HCT116 (cell line): Measurements from ENCODE around the gene NHERF1.

ENCODE experiments used
- ATF3 ChIP-seq: IDR thresholded peaks from 2 replicates; pipeline ENCODE4 v1.6.1; 2012
- CEBPB ChIP-seq: IDR thresholded peaks from 2 replicates; pipeline ENCODE4 v1.6.1; 2012; ENCODE audit warnings: low read depth
- CTCF ChIP-seq, 3 experiments: fragments of 200-600 bp in 1 of 3; sonication (generic) in 1 of 3; IDR thresholded peaks in 2 of 3; conservative IDR thresholded peaks in 1 of 3; 2 replicates each; pipeline ENCODE4 v1.5.1; 2012 to 2017; ENCODE audit warnings: low read depth in 2 of 3, low read length in 2 of 3, antibody characterized with exemption in 1 of 3, borderline replicate concordance in 1 of 3, control low read depth in 1 of 3, mild to moderate bottlenecking in 1 of 3, mixed read lengths in 1 of 3, mixed run types in 1 of 3, moderate library complexity in 1 of 3; ENCODE audit not compliant: insufficient read depth in 1 of 3
- EZH2 ChIP-seq: fragments of 200-600 bp; sonication (generic); IDR thresholded peaks from 2 replicates; pipeline ENCODE4 v1.6.1; 2017; ENCODE audit warnings: antibody characterized with exemption, mixed run types
- POLR2A ChIP-seq: IDR thresholded peaks from 2 replicates; pipeline ENCODE4 v1.7.0; 2011; ENCODE audit warnings: borderline replicate concordance; ENCODE audit not compliant: insufficient read depth, insufficient read length; ENCODE audit errors: extremely low read depth
- REST ChIP-seq: IDR thresholded peaks from 2 replicates; pipeline ENCODE4 v1.6.1; 2012; ENCODE audit warnings: low read depth
- SIN3A ChIP-seq: IDR thresholded peaks from 2 replicates; pipeline ENCODE4 v1.6.1; 2012; ENCODE audit warnings: low read depth
- TCF7L2 ChIP-seq: IDR thresholded peaks from 2 replicates; pipeline ENCODE4 v1.7.0; 2011; ENCODE audit warnings: borderline replicate concordance, inconsistent platforms; ENCODE audit not compliant: insufficient read depth, insufficient read length; ENCODE audit errors: extremely low read depth

- no peak for TF ChIP-seq CTCF (IDR thresholded peaks at IDR 0.05 in 2 of 3, conservative IDR thresholded peaks at IDR 0.05 in 1 of 3; ENCODE audit: borderline replicate concordance in 1 of 3, insufficient read depth in 1 of 3, low read depth in 2 of 3, low read length in 2 of 3)
- no peak for TF ChIP-seq EZH2
- TF ChIP-seq SIN3A = no peak
- no peak for TF ChIP-seq REST
- TF ChIP-seq TCF7L2 = no peak
- no peak for TF ChIP-seq POLR2A
- TF ChIP-seq ATF3 = no peak
- TF ChIP-seq CEBPB = no peak
Measured at GRCh38 chr17:74746922-74747321, 1.5 kb upstream of the NHERF1 start.
